GM12891 (cell line): ENCODE data around the gene TAF11.

ENCODE experiments used
- POLR2A ChIP-seq: IDR thresholded peaks from 2 replicates; pipeline ENCODE4 v1.6.1; 2011; ENCODE audit warnings: low read depth, low read length, control low read depth
- POLR2AphosphoS5 ChIP-seq: IDR thresholded peaks from 2 replicates; pipeline ENCODE4 v1.6.1; 2011; ENCODE audit warnings: low read depth, low read length, control low read depth
- SPI1 ChIP-seq: IDR thresholded peaks from 2 replicates; pipeline ENCODE4 v1.6.1; 2011; ENCODE audit warnings: low read depth, low read length, control low read depth
- TAF1 ChIP-seq: IDR thresholded peaks from 2 replicates; pipeline ENCODE4 v1.6.1; 2011; ENCODE audit warnings: low read depth, low read length, control low read depth

DNA sequence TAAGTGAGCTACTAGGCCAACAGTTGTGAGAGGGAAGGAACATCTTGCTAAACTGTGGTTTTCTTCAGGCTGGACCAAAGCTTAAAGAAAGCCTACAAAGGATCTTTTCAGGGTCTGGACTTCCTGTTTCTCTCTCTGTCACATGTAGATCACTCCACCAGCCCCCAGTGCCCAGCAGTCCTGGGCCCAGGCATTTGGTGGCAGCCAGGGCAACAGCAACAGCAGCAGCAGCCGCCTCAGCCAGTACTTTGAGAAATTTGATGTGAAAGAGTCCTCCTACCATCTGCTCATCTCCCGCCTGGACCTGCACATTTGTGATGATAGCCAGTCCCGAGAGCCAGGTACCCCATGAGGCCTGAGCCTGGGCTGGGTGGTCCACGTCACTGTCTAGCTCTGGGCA, 51.8 kb downstream of the TAF11 start:
- TF ChIP-seq POLR2A, result no peak
- TF ChIP-seq TAF1, result no peak
- no peak for TF ChIP-seq POLR2AphosphoS5
- no peak; the same call in 1 of the 2 replicates for TF ChIP-seq SPI1
